Ishikawa (cell line): Measurements from ENCODE around the gene HHAT.

Source experiments
- CEBPB ChIP-seq: IDR thresholded peaks from 2 replicates; pipeline ENCODE4 v1.6.1; 2012
- CREB1 ChIP-seq: IDR thresholded peaks from 2 replicates; pipeline ENCODE4 v1.6.1; 2012; ENCODE audit warnings: low read depth
- EP300 ChIP-seq: IDR thresholded peaks from 2 replicates; pipeline ENCODE4 v1.6.1; 2012; ENCODE audit warnings: borderline replicate concordance
- MAX ChIP-seq: IDR thresholded peaks from 2 replicates; pipeline ENCODE4 v1.6.1; 2012
- NFIC ChIP-seq: IDR thresholded peaks from 2 replicates; pipeline ENCODE4 v1.6.1; 2012
- RAD21 ChIP-seq: IDR thresholded peaks from 2 replicates; pipeline ENCODE4 v1.6.1; 2012; ENCODE audit warnings: low read depth
- REST ChIP-seq: IDR thresholded peaks from 2 replicates; pipeline ENCODE4 v1.6.1; 2012; ENCODE audit warnings: low read depth, mild to moderate bottlenecking
- TAF1 ChIP-seq: IDR thresholded peaks from 2 replicates; pipeline ENCODE4 v1.6.1; 2012; ENCODE audit warnings: low read depth, mild to moderate bottlenecking
- TCF12 ChIP-seq: IDR thresholded peaks from 2 replicates; pipeline ENCODE4 v1.6.1; 2012; ENCODE audit warnings: low read depth
- TEAD4 ChIP-seq: IDR thresholded peaks from 2 replicates; pipeline ENCODE4 v1.6.1; 2012
- USF1 ChIP-seq: IDR thresholded peaks from 2 replicates; pipeline ENCODE4 v1.6.1; 2012
- YY1 ChIP-seq: IDR thresholded peaks from 2 replicates; pipeline ENCODE4 v1.6.1; 2012; ENCODE audit warnings: low read depth
- ZBTB7A ChIP-seq: IDR thresholded peaks from 2 replicates; pipeline ENCODE4 v1.6.1; 2012; ENCODE audit warnings: low read depth

- TF ChIP-seq CEBPB (no peak), RAD21 (no peak), MAX (no peak), TCF12 (no peak), EP300 (no peak), REST (no peak), USF1 (no peak), YY1 (no peak), TAF1 (no peak), CREB1 (no peak), TEAD4 (no peak), ZBTB7A (no peak), NFIC (no peak)
Measured at GRCh38 chr1:210702506-210702905, 373.8 kb downstream of the HHAT start.
